ENCODE results near the gene FOXQ1.
"Not testable (repeated sequence)": the region's sequence is repeated elsewhere in the genome, so short reads cannot be mapped to it uniquely, and the experiment has no call there.

FOXQ1 gene

GRCh38 chr6:1310628-1311399 lies 1.1 kb upstream of the FOXQ1 start:
- DNase-seq (no peak), ATAC-seq (no peak)
- peaks cover 65% of the 10 kb centered on the region for H3K27me3 Mint-ChIP-seq
- H3K9me3 Mint-ChIP-seq, result peaks cover 5% of the 10 kb centered on the region
- H3K4me3 Mint-ChIP-seq, result peak overlapping the region; percentile 59
- peaks cover 27% of the 10 kb centered on the region for H3K4me1 Mint-ChIP-seq
- H3K27ac Mint-ChIP-seq, result no peak overlapping the region
- H3K36me3 Mint-ChIP-seq (ENCODE audit: low read depth), result peaks cover 2% of the 10 kb centered on the region

- Mint-ChIP-seq H3K4me1 (peaks cover 31% of the 10 kb centered on the region), H3K36me3 (ENCODE audit: low read depth) (peaks cover 2% of the 10 kb centered on the region), H3K27ac (no peak overlapping the region), H3K4me3 (peak overlapping the region; percentile 51), H3K9me3 (no peaks in the 10 kb centered on the region), H3K27me3 (peaks cover 67% of the 10 kb centered on the region)
- no peak for ATAC-seq
- no peak for DNase-seq
Observed at GRCh38 chr6:1312203-1312472, 240 bp downstream of the FOXQ1 start.

- peaks cover 2% of the 10 kb centered on the region for H3K36me3 Mint-ChIP-seq (ENCODE audit: low read depth)
- DNase-seq (peak; percentile 14), ATAC-seq (no peak)
- no peak overlapping the region for H3K27ac Mint-ChIP-seq
- H3K9me3 Mint-ChIP-seq, result no peaks in the 10 kb centered on the region
- peak overlapping the region; percentile 51 for H3K4me3 Mint-ChIP-seq
- peaks cover 67% of the 10 kb centered on the region for H3K27me3 Mint-ChIP-seq
- peaks cover 31% of the 10 kb centered on the region for H3K4me1 Mint-ChIP-seq
Observed at GRCh38 chr6:1312473-1313367, 822 bp downstream of the FOXQ1 start.

- Mint-ChIP-seq H3K4me1 (peaks cover 31% of the 10 kb centered on the region), H3K36me3 (ENCODE audit: low read depth) (peaks cover 2% of the 10 kb centered on the region), H3K27me3 (peaks cover 62% of the 10 kb centered on the region)
Observed at GRCh38 chr6:1313384-1313766, 1.5 kb downstream of the FOXQ1 start.

GRCh38 chr6:1313767-1314503 lies 2.0 kb downstream of the FOXQ1 start:
- Mint-ChIP-seq H3K9me3 (no peaks in the 10 kb centered on the region), H3K27me3 (peaks cover 56% of the 10 kb centered on the region), H3K4me3 (peak overlapping the region; percentile 56), H3K4me1 (peaks cover 31% of the 10 kb centered on the region), H3K27ac (peak overlapping the region; percentile 67), H3K36me3 (ENCODE audit: low read depth) (peaks cover 2% of the 10 kb centered on the region)
- DNase-seq, result peak; percentile 30
- ATAC-seq, result peak; percentile 56

More at GRCh38 chr6:1313384-1313766, 1.5 kb downstream of the FOXQ1 start:
- Mint-ChIP-seq H3K9me3 (no peaks in the 10 kb centered on the region), H3K4me3 (no peak overlapping the region), H3K27ac (no peak overlapping the region)
- no peak for ATAC-seq
- DNase-seq, result no peak

- H3K36me3 Mint-ChIP-seq (ENCODE audit: low read depth), result peaks cover 2% of the 10 kb centered on the region
- no peak for DNase-seq
- no peak overlapping the region for H3K4me3 Mint-ChIP-seq
- peaks cover 50% of the 10 kb centered on the region for H3K27me3 Mint-ChIP-seq
- no peak for ATAC-seq
- H3K4me1 Mint-ChIP-seq, result peaks cover 31% of the 10 kb centered on the region
- H3K9me3 Mint-ChIP-seq, result no peaks in the 10 kb centered on the region
- H3K27ac Mint-ChIP-seq, result no peak overlapping the region
Observed at GRCh38 chr6:1314617-1315016, 2.7 kb downstream of the FOXQ1 start.

GRCh38 chr6:1315201-1315559 lies 3.3 kb downstream of the FOXQ1 start:
- ATAC-seq, result no peak
- no peak for DNase-seq
- Mint-ChIP-seq H3K36me3 (ENCODE audit: low read depth) (peaks cover 2% of the 10 kb centered on the region), H3K27me3 (peaks cover 44% of the 10 kb centered on the region), H3K27ac (no peak overlapping the region), H3K4me1 (peaks cover 31% of the 10 kb centered on the region), H3K4me3 (no peak overlapping the region), H3K9me3 (no peaks in the 10 kb centered on the region)

GRCh38 chr6:1315560-1316386 lies 3.9 kb downstream of the FOXQ1 start:
- peak overlapping the region; percentile 5 for H3K4me3 Mint-ChIP-seq
- H3K27me3 Mint-ChIP-seq, result peaks cover 38% of the 10 kb centered on the region
- no peaks in the 10 kb centered on the region for H3K9me3 Mint-ChIP-seq
- peaks cover 28% of the 10 kb centered on the region for H3K4me1 Mint-ChIP-seq
- H3K36me3 Mint-ChIP-seq (ENCODE audit: low read depth), result peaks cover 2% of the 10 kb centered on the region
- no peak for ATAC-seq
- no peak overlapping the region for H3K27ac Mint-ChIP-seq
- no peak for DNase-seq

DNA sequence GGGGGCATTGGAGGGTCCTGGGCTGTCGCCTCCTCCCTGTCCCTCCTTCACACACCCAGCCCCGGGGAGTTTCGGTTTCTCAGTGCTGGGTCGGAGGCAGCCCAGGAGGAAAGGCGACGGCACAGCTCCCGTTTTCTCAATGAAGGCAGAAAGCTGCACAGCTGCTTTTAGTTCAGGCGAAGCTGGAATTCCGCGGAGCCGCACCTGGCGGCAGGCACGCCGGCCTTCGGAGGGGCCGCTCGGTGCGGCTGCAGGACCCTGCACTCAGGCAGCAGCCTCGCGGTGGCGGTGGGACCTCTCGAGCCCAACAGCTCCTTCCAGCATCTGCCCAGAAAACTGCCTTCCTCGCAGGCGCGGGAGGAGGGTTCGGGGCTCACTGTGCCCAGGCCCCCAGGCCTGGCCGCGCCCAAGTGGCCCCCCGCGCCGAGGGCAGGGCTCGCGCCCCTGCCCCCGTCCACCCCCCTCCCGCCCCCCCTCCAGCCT lies 4.6 kb downstream of the FOXQ1 start:
- Mint-ChIP-seq H3K4me1 (peaks cover 23% of the 10 kb centered on the region), H3K4me3 (no peak overlapping the region), H3K27me3 (peaks cover 32% of the 10 kb centered on the region), H3K27ac (no peak overlapping the region), H3K9me3 (no peaks in the 10 kb centered on the region), H3K36me3 (ENCODE audit: low read depth) (peaks cover 2% of the 10 kb centered on the region)
- DNase-seq (no peak), ATAC-seq (no peak)

DNA sequence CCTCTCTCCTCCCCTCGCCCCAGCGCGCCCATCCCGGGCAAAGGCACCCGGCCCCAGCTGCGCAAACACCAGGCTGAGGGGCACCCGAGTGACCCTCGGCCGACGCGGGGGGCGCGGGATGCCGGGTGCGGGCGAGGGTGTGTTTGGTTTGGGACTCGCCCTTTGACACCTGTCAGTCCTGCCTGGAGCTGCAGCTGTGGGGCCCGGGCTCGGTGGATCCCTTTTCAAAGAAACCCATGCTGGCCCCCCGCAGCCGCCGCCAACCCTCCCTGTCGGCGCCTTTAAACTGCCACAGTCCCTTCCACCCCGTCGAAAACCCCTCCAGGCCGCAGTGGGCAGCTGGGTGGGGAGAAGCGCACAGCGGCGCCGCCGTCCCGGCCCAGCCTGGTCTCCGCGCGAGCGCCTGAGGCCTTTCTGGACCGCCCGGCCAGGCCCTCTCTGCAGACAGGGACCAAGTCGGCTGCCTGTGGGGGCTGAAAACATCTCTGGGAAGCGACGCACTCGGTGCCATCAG lies 5.5 kb downstream of the FOXQ1 start:
- Mint-ChIP-seq H3K4me3 (no peak overlapping the region), H3K27me3 (peaks cover 34% of the 10 kb centered on the region), H3K27ac (no peak overlapping the region), H3K36me3 (ENCODE audit: low read depth) (peaks cover 2% of the 10 kb centered on the region), H3K9me3 (no peaks in the 10 kb centered on the region), H3K4me1 (peaks cover 20% of the 10 kb centered on the region)
- ATAC-seq (no peak), DNase-seq (no peak)

GRCh38 chr6:1318036-1318435 lies 6.1 kb downstream of the FOXQ1 start:
- H3K9me3 Mint-ChIP-seq, result no peaks in the 10 kb centered on the region
- H3K4me1 Mint-ChIP-seq, result peaks cover 18% of the 10 kb centered on the region
- DNase-seq (no peak), ATAC-seq (no peak)
- H3K27ac Mint-ChIP-seq, result no peak overlapping the region
- H3K27me3 Mint-ChIP-seq, result peaks cover 36% of the 10 kb centered on the region
- H3K4me3 Mint-ChIP-seq, result peak overlapping the region; percentile 9
- H3K36me3 Mint-ChIP-seq (ENCODE audit: low read depth), result peaks cover 2% of the 10 kb centered on the region

- Mint-ChIP-seq H3K27me3 (peaks cover 36% of the 10 kb centered on the region), H3K4me1 (peaks cover 18% of the 10 kb centered on the region)
- not testable (repeated sequence) for H3K36me3 Mint-ChIP-seq (ENCODE audit: low read depth); DNase-seq; H3K4me3 Mint-ChIP-seq; ATAC-seq; H3K27ac Mint-ChIP-seq; H3K9me3 Mint-ChIP-seq
Observed at GRCh38 chr6:1318584-1318983, 6.7 kb downstream of the FOXQ1 start.

DNA sequence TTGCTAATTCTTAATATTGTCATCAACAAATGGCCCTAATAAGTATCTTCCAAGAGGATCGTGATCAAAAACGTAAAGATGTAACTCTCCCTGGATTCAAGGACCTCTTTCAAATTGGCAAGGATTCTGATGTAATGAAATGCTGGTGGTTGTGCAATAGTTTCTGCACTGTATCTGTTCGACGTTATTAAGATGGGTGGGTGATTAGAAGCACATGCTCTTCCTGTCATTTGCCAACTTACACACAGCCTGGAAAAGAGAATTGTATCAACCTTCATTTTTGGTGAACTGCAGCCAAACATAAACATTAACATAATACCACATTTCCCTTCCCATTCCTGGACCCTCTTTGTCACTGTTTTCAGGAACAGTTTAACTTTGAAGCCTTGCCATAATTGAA lies 9.8 kb downstream of the FOXQ1 start:
- Mint-ChIP-seq H3K27ac (no peak overlapping the region), H3K36me3 (ENCODE audit: low read depth) (no peaks in the 10 kb centered on the region), H3K4me1 (no peaks in the 10 kb centered on the region), H3K9me3 (no peaks in the 10 kb centered on the region), H3K4me3 (no peak overlapping the region), H3K27me3 (peaks cover 20% of the 10 kb centered on the region)
- ATAC-seq (no peak), DNase-seq (no peak)

- H3K9me3 Mint-ChIP-seq, result no peaks in the 10 kb centered on the region
- H3K4me1 Mint-ChIP-seq, result no peaks in the 10 kb centered on the region
- H3K27ac Mint-ChIP-seq, result no peak overlapping the region
- no peak for DNase-seq
- H3K27me3 Mint-ChIP-seq, result peaks cover 22% of the 10 kb centered on the region
- H3K36me3 Mint-ChIP-seq (ENCODE audit: low read depth), result no peaks in the 10 kb centered on the region
- no peak for ATAC-seq
- H3K4me3 Mint-ChIP-seq, result no peak overlapping the region
Observed at GRCh38 chr6:1322156-1322555, 10.3 kb downstream of the FOXQ1 start.
